Measurements from ENCODE around the gene EPN2. TPM values are rescaled to one million over a fixed set of nuclear protein-coding genes. Genes with fewer than 3 reads are reported as not detected.
A peak's percentile ranks its signal among the peaks of the same experiment; 100 is the strongest.

Gene EPN2
- total and polyA plus RNA-seq, 2 donors (not counting 1 experiment from before 2014, with no cell fraction given), result 23.8 to 36.0 TPM

- TF ChIP-seq, protein P1, sequence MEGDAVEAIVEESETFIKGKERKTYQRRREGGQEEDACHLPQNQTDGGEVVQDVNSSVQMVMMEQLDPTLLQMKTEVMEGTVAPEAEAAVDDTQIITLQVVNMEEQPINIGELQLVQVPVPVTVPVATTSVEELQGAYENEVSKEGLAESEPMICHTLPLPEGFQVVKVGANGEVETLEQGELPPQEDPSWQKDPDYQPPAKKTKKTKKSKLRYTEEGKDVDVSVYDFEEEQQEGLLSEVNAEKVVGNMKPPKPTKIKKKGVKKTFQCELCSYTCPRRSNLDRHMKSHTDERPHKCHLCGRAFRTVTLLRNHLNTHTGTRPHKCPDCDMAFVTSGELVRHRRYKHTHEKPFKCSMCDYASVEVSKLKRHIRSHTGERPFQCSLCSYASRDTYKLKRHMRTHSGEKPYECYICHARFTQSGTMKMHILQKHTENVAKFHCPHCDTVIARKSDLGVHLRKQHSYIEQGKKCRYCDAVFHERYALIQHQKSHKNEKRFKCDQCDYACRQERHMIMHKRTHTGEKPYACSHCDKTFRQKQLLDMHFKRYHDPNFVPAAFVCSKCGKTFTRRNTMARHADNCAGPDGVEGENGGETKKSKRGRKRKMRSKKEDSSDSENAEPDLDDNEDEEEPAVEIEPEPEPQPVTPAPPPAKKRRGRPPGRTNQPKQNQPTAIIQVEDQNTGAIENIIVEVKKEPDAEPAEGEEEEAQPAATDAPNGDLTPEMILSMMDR (conservative IDR thresholded peaks at IDR 0.05 in 1 of 2, IDR thresholded peaks at IDR 0.05 in 1 of 2; ENCODE audit: low read depth in 1 of 2, low read length in 2 of 2), result no peak
- no peak for TF ChIP-seq EZH2 (IDR thresholded peaks at IDR 0.05; ENCODE audit: low read length, missing control alignments)
- Histone ChIP-seq H3K36me3 (ENCODE audit: control insufficient read depth, insufficient read depth, low read length) (peaks cover 2% of the 10 kb centered on the region), H3K27me3 (ENCODE audit: control insufficient read depth, insufficient read depth, low read length) (no peaks in the 10 kb centered on the region), H2AFZ (ENCODE audit: low read length) (no peak overlapping the region), H3K9me3 (ENCODE audit: control insufficient read depth, insufficient read depth, low read depth, low read length) (no peaks in the 10 kb centered on the region), H3K4me2 (ENCODE audit: extremely low read depth, insufficient read depth, low read length) (peak overlapping the region; percentile 99), H4K20me1 (ENCODE audit: control insufficient read depth, extremely low read depth, insufficient read depth, low read length) (no peaks in the 10 kb centered on the region), H3K9ac (ENCODE audit: insufficient read depth, low read length) (peak overlapping the region; percentile 73), H3K4me3 (replicated peaks in 1 of 4; ENCODE audit: control extremely low read depth in 1 of 4, insufficient read depth in 1 of 4, low read depth in 3 of 4, low read length in 4 of 4) (peak overlapping the region; percentile 80 to 98 (median 93)), H3K4me1 (ENCODE audit: control insufficient read depth, extremely low read depth, insufficient read depth, low read length) (peaks cover 2% of the 10 kb centered on the region), H3K79me2 (ENCODE audit: control insufficient read depth, insufficient read depth, low read length) (peaks cover 41% of the 10 kb centered on the region), H3K27ac (ENCODE audit: insufficient read depth, low read length) (peak overlapping the region; percentile 43)
- no peak for DNase-seq (ENCODE audit: low read depth in 2 of 2)
Observed at GRCh38 chr17:19238167-19238505, 970 bp downstream of the EPN2 start.

- H4K20me1 ChIP-seq (ENCODE audit: control insufficient read depth, extremely low read depth, insufficient read depth, low read length), result no peaks in the 10 kb centered on the region
- DNase-seq (ENCODE audit: low read depth in 2 of 2), result peak in 1 of 2 donors; percentile 34
Observed at GRCh38 chr17:19239544-19239943, 2.4 kb downstream of the EPN2 start.

DNA sequence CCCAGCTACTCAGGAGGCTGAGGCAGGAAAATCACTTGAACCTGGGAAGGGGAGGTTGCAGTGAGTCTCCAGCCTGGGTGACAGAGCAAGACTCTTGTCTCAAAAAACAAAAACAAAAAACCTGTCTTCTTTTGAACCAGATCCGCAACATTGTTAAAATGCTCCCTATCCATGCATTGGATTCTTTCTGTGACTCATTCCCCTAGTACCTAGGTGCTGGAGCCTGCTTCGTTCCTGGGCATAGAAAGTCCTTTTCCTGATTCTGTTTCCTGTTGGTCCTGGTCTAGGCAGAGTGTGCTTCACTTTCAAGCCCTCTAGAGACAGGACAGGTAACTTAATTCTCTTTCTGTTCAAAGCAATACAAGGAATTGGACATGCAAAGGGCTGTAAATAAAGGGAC lies 5.2 kb downstream of the EPN2 start:
- Histone ChIP-seq H4K20me1 (ENCODE audit: control insufficient read depth, extremely low read depth, insufficient read depth, low read length) (no peaks in the 10 kb centered on the region), H3K27me3 (ENCODE audit: control insufficient read depth, insufficient read depth, low read length) (no peaks in the 10 kb centered on the region), H3K79me2 (ENCODE audit: control insufficient read depth, insufficient read depth, low read length) (peaks cover 66% of the 10 kb centered on the region), H2AFZ (ENCODE audit: low read length) (no peak overlapping the region), H3K36me3 (ENCODE audit: control insufficient read depth, insufficient read depth, low read length) (peaks cover 2% of the 10 kb centered on the region), H3K4me1 (ENCODE audit: control insufficient read depth, extremely low read depth, insufficient read depth, low read length) (peaks cover 2% of the 10 kb centered on the region), H3K9ac (ENCODE audit: insufficient read depth, low read length) (no peak overlapping the region), H3K27ac (ENCODE audit: insufficient read depth, low read length) (no peak overlapping the region), H3K9me3 (ENCODE audit: control insufficient read depth, insufficient read depth, low read depth, low read length) (no peaks in the 10 kb centered on the region), H3K4me2 (ENCODE audit: extremely low read depth, insufficient read depth, low read length) (no peak overlapping the region), H3K4me3 (replicated peaks in 1 of 4; ENCODE audit: control extremely low read depth in 1 of 4, insufficient read depth in 1 of 4, low read depth in 3 of 4, low read length in 4 of 4) (no peak overlapping the region)
- TF ChIP-seq, protein P1 (conservative IDR thresholded peaks at IDR 0.05 in 1 of 2, IDR thresholded peaks at IDR 0.05 in 1 of 2; ENCODE audit: low read depth in 1 of 2, low read length in 2 of 2), result no peak
- TF ChIP-seq EZH2 (IDR thresholded peaks at IDR 0.05; ENCODE audit: low read length, missing control alignments), result no peak
- DNase-seq (ENCODE audit: low read depth in 2 of 2), result no peak

More at GRCh38 chr17:19239544-19239943, 2.4 kb downstream of the EPN2 start:
- no peak for TF ChIP-seq EZH2 (IDR thresholded peaks at IDR 0.05; ENCODE audit: low read length, missing control alignments)
- TF ChIP-seq, protein P1 (conservative IDR thresholded peaks at IDR 0.05 in 1 of 2, IDR thresholded peaks at IDR 0.05 in 1 of 2; ENCODE audit: low read depth in 1 of 2, low read length in 2 of 2), result no peak
- Histone ChIP-seq H3K4me3 (replicated peaks in 1 of 4; ENCODE audit: control extremely low read depth in 1 of 4, insufficient read depth in 1 of 4, low read depth in 3 of 4, low read length in 4 of 4) (peak overlapping the region in 1 of 4 experiments; percentile 10), H2AFZ (ENCODE audit: low read length) (no peak overlapping the region), H3K79me2 (ENCODE audit: control insufficient read depth, insufficient read depth, low read length) (peaks cover 50% of the 10 kb centered on the region), H3K27ac (ENCODE audit: insufficient read depth, low read length) (no peak overlapping the region), H3K4me1 (ENCODE audit: control insufficient read depth, extremely low read depth, insufficient read depth, low read length) (peaks cover 2% of the 10 kb centered on the region), H3K36me3 (ENCODE audit: control insufficient read depth, insufficient read depth, low read length) (peaks cover 2% of the 10 kb centered on the region), H3K4me2 (ENCODE audit: extremely low read depth, insufficient read depth, low read length) (peak overlapping the region; percentile 52), H3K27me3 (ENCODE audit: control insufficient read depth, insufficient read depth, low read length) (no peaks in the 10 kb centered on the region), H3K9me3 (ENCODE audit: control insufficient read depth, insufficient read depth, low read depth, low read length) (no peaks in the 10 kb centered on the region), H3K9ac (ENCODE audit: insufficient read depth, low read length) (no peak overlapping the region)
